Raji (cell line): ENCODE data around the gene TAS2R40.

Source experiments
- POLR2A ChIP-seq: IDR thresholded peaks from 2 replicates; pipeline ENCODE4 v1.6.1; 2011; ENCODE audit warnings: low read depth, low read length, control low read depth; ENCODE audit not compliant: insufficient read depth

TAS2R40 gene

GRCh38 chr7:143217806-143218205 is 4.0 kb upstream of the TAS2R40 start:
- no peak for TF ChIP-seq POLR2A

- no peak for TF ChIP-seq POLR2A
Measured at GRCh38 chr7:143221286-143221685, 551 bp upstream of the TAS2R40 start.

GRCh38 chr7:143222782-143223181 is 945 bp downstream of the TAS2R40 start:
- TF ChIP-seq POLR2A, result no peak

GRCh38 chr7:143223784-143224183 is 1.9 kb downstream of the TAS2R40 start:
- no peak for TF ChIP-seq POLR2A

- TF ChIP-seq POLR2A, result no peak
Measured at GRCh38 chr7:143225047-143225446, 3.2 kb downstream of the TAS2R40 start.

- no peak for TF ChIP-seq POLR2A
Measured at GRCh38 chr7:143227806-143228205, 6.0 kb downstream of the TAS2R40 start.

GRCh38 chr7:143229054-143229790 is 7.4 kb downstream of the TAS2R40 start:
- no peak for TF ChIP-seq POLR2A

- TF ChIP-seq POLR2A, result no peak
Measured at GRCh38 chr7:143230602-143231457, 9.0 kb downstream of the TAS2R40 start.

GRCh38 chr7:143233816-143234532 is 12.1 kb downstream of the TAS2R40 start:
- TF ChIP-seq POLR2A, result no peak

- TF ChIP-seq POLR2A, result no peak
Measured at GRCh38 chr7:143234533-143234875, 12.7 kb downstream of the TAS2R40 start.

- TF ChIP-seq POLR2A, result no peak
Measured at GRCh38 chr7:143235561-143235960, 13.7 kb downstream of the TAS2R40 start.

- TF ChIP-seq POLR2A, result no peak
Measured at GRCh38 chr7:143236408-143236990, 14.7 kb downstream of the TAS2R40 start.

GRCh38 chr7:143237366-143237765 is 15.5 kb downstream of the TAS2R40 start:
- TF ChIP-seq POLR2A, result no peak

- no peak for TF ChIP-seq POLR2A
Measured at GRCh38 chr7:143238289-143238980, 16.6 kb downstream of the TAS2R40 start.

GRCh38 chr7:143239813-143240212 is 18.0 kb downstream of the TAS2R40 start:
- no peak for TF ChIP-seq POLR2A
